SU-DHL-6 (cell line): ENCODE results near the gene RPTOR.

Source experiments
- H2AFZ ChIP-seq: fragments of 200-600 bp; sonication (generic); 2 replicates; pipeline ENCODE4 v1.6.1; 2014; ENCODE audit warnings: low read depth, mild to moderate bottlenecking, moderate library complexity, mixed read lengths, antibody characterized with exemption, low read length; ENCODE audit not compliant: severe bottlenecking
- H3F3A ChIP-seq: fragments of 200-600 bp; shearing (Covaris generic); 2 replicates; pipeline ENCODE4 v1.6.0; 2016; ENCODE audit warnings: antibody characterized with exemption, mild to moderate bottlenecking; ENCODE audit not compliant: insufficient read depth
- H3K27ac ChIP-seq: fragments of 200-600 bp; sonication (generic); 2 replicates; pipeline ENCODE4 v1.5.1; 2016; ENCODE audit warnings: low read depth, mild to moderate bottlenecking, low read length, moderate library complexity, mixed read lengths
- H3K27me3 ChIP-seq: fragments of 200-600 bp; sonication (generic), shearing (Covaris generic); 2 replicates; pipeline ENCODE4 v1.6.0; 2014; ENCODE audit warnings: mild to moderate bottlenecking, low read length
- H3K36me3 ChIP-seq: fragments of 200-600 bp; sonication (generic); 2 replicates; pipeline ENCODE4 v1.6.1; 2014; ENCODE audit warnings: mild to moderate bottlenecking, low read length, mixed read lengths
- H3K4me2 ChIP-seq: fragments of 300-600, 200-600 bp; shearing (Covaris generic), sonication (generic); 2 replicates; pipeline ENCODE4 v1.6.0; 2014; ENCODE audit warnings: low read length, low read depth, mild to moderate bottlenecking; ENCODE audit not compliant: poor library complexity, severe bottlenecking
- H3K4me3 ChIP-seq: fragments of 200-600 bp; sonication (generic); 2 replicates; pipeline ENCODE4 v1.5.1; 2014; ENCODE audit warnings: antibody characterized with exemption, low read length, mild to moderate bottlenecking, mixed read lengths; ENCODE audit not compliant: insufficient read depth, poor library complexity, severe bottlenecking
- H3K79me2 ChIP-seq: fragments of 200-600 bp; sonication (generic); 2 replicates; pipeline ENCODE4 v1.6.1; 2014; ENCODE audit warnings: mild to moderate bottlenecking, low read length, moderate library complexity; ENCODE audit not compliant: insufficient read depth
- H3K9ac ChIP-seq: fragments of 200-600 bp; sonication (generic); 2 replicates; pipeline ENCODE4 v1.7.0; 2014; ENCODE audit warnings: mild to moderate bottlenecking, low read length
- H3K9me2 ChIP-seq: fragments of 200-600 bp; sonication (generic); replicated peaks from 2 replicates; pipeline ENCODE4 v1.6.1; 2014; ENCODE audit warnings: low read length; ENCODE audit not compliant: insufficient read depth
- H3K9me3 ChIP-seq: fragments of 200-600 bp; sonication (generic); 2 replicates; pipeline ENCODE4 v1.6.1; 2014; ENCODE audit warnings: low read length, mixed read lengths; ENCODE audit not compliant: insufficient read depth
- H4K20me1 ChIP-seq: fragments of 200-600 bp; sonication (generic); 2 replicates; pipeline ENCODE4 v1.6.1; 2014; ENCODE audit warnings: low read depth, mild to moderate bottlenecking, antibody characterized with exemption, low read length, moderate library complexity, mixed read lengths
- CTCF ChIP-seq: fragments of 200-600 bp; sonication (generic); IDR thresholded peaks from one replicate; pipeline ENCODE4 v1.5.1; 2017; ENCODE audit warnings: antibody characterized with exemption, mild to moderate bottlenecking, low read length, moderate library complexity; ENCODE audit not compliant: insufficient read depth, poor library complexity, severe bottlenecking
- EZH2phosphoT487 ChIP-seq: fragments of 200-600 bp; sonication (generic), shearing (Covaris generic); conservative IDR thresholded peaks from 2 replicates; pipeline ENCODE4 v1.6.1; 2018; ENCODE audit warnings: mild to moderate bottlenecking, antibody characterized with exemption, low read length, moderate library complexity, mixed read lengths

The RPTOR gene

DNA sequence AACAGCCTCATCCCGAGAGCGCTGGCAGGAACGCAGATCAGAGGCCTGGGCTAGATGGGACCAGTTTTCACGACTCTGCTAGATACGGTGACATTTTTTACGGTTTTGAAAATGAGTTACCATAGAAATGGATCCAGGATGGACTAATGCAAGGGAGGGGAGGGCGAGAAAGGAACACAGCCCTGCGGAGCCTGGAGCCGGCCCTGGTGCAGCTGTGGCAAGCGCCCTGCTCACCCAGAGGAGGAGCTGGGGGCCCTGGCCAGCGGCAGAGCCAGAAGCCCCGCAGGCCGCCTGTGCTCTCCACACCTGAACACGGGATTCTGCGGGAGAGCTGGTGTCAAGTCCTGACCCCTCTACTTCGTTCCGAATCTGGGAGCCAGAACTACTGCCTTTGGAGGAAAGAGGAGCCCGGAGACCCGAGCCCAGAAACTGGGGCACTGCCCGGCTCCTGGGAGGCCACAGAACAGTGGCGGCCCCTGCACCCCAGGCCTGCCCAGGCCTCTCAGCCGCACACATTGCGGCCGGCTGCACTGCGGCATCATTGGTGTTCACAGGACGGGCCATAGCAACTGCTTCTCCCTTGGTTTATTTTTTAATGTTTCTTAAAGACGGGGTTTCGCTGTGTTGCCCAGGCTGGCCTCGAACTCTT is 358.4 kb downstream of the RPTOR start:
- Histone ChIP-seq H3K4me2 (no peak overlapping the region), H3K9me3 (no peaks in the 10 kb centered on the region), H3K9ac (no peak overlapping the region), H3K4me3 (no peak overlapping the region), H3K9me2 (no peaks in the 10 kb centered on the region), H3K79me2 (no peaks in the 10 kb centered on the region), H3K27ac (no peak overlapping the region), H4K20me1 (no peaks in the 10 kb centered on the region), H3K36me3 (no peaks in the 10 kb centered on the region), H3F3A (peaks cover 26% of the 10 kb centered on the region), H2AFZ (no peak overlapping the region), H3K27me3 (no peaks in the 10 kb centered on the region)
- TF ChIP-seq CTCF (no peak), EZH2phosphoT487 (no peak)

DNA sequence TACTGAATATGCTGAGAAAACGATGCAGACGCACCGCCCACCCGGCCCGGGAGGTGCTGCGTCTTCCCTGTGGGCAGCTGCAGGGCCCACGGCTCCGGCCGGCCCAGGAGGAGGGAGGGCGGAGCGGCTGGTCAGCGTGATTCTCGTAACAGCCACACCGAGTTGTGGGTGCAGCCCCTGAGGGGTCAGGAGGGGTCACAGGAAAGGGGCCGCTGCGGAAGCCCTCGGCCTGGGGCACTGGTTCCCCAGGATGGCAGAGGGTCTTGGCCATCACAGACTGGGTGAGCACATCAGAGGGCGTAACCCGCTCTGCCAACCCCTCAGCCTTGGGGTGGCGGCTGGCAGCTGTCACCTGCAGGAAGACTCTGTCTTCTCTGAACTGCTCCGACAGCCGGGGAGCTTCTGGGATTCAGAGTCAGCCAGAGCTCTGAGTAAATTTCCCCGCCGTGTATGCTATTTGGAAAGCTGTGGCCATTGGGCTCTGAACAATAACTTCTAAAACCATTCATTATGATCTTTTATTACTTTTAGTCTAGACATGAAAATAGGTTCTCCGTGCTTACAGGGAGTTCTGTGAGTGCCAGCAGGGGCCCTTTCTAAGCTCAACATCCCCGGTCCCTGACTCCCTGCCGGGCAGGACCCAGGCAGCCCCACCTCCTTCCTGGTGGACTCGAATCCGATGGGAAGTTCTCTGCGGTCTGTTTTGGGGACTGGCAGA is 359.6 kb downstream of the RPTOR start:
- Histone ChIP-seq H2AFZ (no peak overlapping the region), H3K79me2 (no peaks in the 10 kb centered on the region), H4K20me1 (no peaks in the 10 kb centered on the region), H3K9ac (no peak overlapping the region), H3K27ac (no peak overlapping the region), H3F3A (peaks cover 18% of the 10 kb centered on the region), H3K4me2 (no peak overlapping the region), H3K9me2 (no peaks in the 10 kb centered on the region), H3K9me3 (no peaks in the 10 kb centered on the region), H3K27me3 (no peaks in the 10 kb centered on the region), H3K4me3 (no peak overlapping the region), H3K36me3 (no peaks in the 10 kb centered on the region)
- TF ChIP-seq EZH2phosphoT487 (no peak), CTCF (no peak)

GRCh38 chr17:80905586-80906230 is 361.1 kb downstream of the RPTOR start:
- Histone ChIP-seq H3K27ac (no peak overlapping the region), H3K79me2 (no peaks in the 10 kb centered on the region), H3K36me3 (no peaks in the 10 kb centered on the region), H4K20me1 (no peaks in the 10 kb centered on the region), H3K9me3 (no peaks in the 10 kb centered on the region), H3K9ac (no peak overlapping the region), H3K9me2 (no peaks in the 10 kb centered on the region), H3F3A (peaks cover 14% of the 10 kb centered on the region), H3K4me3 (no peak overlapping the region), H2AFZ (no peak overlapping the region), H3K27me3 (no peaks in the 10 kb centered on the region), H3K4me2 (no peak overlapping the region)
- TF ChIP-seq CTCF (no peak), EZH2phosphoT487 (no peak)
